Stimulated activated CD8-positive, alpha-beta memory T cell treated with anti-CD3 and anti-CD28 coated beads, Interleukin-12 subunit alpha, Interleukin-12 subunit beta, amount 100 ng/mL, for 24 hours (primary cell): ENCODE results near the gene CYSRT1.

Experiments used
- DNase-seq: peaks from one replicate; pipeline ENCODE4 v3.0.0-alpha.2; 2020; ENCODE audit errors: extremely low read depth

The CYSRT1 gene, protein sequence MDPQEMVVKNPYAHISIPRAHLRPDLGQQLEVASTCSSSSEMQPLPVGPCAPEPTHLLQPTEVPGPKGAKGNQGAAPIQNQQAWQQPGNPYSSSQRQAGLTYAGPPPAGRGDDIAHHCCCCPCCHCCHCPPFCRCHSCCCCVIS

DNA sequence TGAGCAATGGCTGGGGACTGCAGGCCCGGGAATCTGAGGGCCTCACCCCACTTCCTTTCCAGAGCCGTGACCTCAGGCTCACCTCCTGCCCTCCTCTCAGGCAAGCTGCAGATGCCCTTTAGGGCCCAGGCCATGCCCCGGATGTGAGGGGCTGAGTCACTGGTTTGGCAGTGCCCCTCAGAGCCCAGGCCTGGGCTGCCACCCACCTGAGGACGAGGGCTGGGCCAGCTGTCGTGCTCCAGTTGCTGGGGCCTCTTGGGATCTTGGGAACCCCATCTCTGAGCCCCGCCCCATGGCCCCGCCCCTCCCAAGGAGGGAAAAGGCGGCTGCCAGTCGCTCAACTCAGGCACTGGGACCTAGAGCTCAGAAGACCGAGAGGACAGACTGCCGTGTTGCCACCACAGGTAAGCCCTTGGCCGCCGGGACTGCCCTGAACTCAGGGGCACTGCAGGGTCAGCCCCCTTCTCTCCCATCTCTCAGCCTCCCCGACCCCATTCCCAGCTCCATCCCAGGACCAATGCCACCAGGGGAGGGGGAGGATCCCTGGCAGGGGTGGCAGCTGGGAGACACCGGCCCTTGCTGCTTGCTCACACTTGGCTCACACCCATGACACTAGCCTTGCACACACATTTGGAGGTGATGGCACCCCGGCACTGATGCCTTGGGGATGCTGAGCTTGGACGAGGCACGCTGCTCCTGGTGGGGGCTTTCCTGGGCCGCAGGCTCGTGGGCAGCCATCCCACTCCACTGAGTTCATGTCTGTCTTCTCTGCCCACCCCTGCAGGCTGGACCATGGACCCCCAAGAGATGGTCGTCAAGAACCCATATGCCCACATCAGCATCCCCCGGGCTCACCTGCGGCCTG is at the start of gene CYSRT1:
Gene CYSRT1, plus strand, starts transcription at position 345 of the 865 bp plus-strand sequence. Its CDS starts 448 bp downstream, at position 793.
- no peak for DNase-seq

DNA sequence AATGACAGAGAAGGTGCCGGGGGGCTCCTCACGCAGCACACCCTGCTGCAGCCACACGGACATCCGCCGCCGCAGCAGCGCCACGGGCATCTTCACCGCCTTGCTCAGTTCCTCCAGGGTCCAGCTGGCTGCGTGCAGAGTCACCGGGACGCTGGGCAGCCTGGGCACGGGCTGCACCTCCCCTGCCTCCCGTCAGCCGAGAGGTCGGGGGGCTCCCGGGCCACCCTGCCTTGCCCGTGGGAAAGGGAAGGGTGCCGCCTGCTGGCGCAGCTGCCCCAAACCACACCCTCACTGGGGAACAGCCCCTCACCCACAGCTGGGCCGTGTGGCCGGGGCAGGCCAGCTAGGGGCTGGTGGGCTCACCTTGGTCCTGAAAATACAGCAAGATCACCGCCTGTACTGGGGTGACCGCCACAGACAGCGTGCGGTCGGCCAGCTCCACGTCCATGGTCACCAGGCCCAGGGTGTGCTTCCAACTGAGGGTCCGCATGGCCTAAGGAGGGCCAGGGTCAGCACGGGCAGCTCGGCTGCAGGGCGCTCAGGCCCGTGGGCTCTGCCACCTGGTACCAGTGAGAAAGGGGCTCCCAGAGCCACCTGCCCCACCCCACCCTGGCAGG is 49.5 kb upstream of the CYSRT1 start:
- no peak for DNase-seq

DNA sequence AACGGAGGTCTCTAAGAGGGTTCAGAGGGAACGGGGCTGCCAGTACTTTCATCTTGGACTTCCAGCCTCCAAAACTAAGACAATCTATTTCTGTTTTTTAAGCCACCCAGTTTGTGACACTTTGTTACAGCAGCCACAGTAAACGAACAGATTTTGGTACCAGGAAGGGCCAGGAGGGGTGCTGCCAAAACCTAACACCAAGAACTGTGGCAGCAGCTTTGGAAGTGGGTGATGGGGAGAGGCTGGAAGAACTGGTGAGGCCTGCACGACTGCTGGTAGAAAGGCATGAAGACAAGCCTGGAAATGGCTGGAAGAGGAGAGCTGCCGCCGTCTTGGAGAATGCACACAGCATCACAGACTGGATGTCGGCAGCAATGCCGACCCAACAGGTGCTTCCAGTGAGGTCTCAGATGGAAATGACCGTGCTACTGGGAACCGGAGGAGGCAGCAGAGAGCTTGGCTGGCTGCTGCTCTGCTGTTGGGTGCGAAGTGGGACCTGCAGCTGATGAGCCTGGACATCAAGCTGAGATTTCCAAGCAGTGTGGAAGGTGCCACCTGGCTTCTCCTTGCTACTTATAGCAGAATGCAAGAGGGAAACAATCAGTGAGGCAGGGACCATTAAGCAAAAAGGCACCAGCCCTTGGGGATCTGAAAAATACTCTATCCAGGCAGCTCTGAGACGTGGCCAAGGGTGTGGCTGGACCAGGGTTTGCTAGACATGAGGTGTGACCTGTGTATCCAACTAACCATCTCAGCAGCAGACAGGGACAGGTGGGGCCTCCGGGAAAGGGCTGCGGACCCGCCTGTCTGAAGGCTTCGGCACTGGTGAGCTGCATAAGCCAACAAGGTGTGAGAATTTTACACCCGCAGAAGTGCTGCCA is 48.4 kb upstream of the CYSRT1 start:
- DNase-seq: no peak

DNA sequence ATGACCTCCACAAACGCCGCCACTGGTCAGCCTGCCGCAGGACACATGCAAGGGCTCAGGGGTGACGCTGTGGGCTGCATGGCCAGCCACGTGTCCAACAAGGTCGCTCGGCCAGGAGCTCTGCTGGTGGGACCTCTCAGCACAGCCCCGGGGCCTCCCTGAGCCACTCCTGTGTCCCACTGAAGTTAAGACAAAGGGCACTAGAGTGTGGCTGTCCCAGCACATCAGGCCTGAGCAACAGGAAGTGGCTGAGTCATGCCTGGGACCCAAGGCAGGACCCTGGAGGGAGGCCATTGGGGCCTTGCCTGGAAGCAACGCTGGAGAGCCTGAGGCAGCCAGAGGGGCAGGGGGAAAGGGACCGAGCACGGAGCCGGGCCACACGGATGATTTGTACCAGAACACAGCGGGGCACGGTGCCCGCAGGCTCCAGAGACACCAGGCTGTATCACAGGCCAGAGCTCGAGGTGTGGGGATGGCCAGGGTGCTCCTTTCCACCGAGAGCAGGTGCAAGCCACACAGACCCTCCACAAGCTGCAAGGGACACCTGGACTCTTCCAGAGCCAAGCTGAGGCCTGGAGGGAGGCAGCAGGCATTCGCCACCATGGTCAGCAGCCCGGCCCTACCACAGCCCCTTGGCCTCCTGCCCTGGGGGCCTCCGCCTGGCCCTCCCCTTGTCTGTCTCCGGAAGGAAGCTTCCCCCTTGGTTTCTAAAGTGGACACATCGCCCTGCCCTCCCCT is 46.6 kb upstream of the CYSRT1 start:
- no peak for DNase-seq

DNA sequence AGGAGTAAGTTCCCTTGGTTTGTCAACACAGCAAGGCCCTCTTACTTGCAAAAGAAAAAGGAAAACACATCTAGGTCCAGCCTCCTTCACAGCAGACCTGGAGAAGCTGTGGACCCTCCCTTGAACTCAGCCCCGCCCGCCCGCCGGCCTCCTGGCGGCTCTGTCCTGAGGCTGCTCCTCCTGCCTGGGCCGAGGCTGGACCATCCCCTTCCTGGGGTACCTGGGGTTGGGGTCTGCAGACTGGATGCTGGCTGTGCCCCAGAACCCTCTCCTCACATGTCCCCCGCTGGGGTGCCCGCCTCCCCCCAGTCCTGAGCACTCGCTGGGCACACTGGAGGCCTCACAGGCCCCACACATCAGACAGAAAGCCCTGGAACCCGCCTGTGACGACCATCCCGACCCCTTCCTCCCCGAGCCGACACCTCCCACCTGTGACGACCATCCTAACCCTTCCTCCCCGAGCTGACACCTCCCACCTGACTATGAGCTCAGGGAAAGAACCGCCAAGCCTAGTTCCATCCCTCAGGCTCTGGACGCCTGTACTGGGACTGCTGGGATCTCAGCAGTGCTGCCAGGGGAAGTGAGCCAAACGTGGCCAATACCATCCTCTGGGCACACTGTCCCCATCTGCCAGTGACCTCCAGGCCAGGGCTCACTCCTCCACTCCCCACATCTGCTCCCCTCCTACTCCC is 45.9 kb upstream of the CYSRT1 start:
- DNase-seq: no peak

DNA sequence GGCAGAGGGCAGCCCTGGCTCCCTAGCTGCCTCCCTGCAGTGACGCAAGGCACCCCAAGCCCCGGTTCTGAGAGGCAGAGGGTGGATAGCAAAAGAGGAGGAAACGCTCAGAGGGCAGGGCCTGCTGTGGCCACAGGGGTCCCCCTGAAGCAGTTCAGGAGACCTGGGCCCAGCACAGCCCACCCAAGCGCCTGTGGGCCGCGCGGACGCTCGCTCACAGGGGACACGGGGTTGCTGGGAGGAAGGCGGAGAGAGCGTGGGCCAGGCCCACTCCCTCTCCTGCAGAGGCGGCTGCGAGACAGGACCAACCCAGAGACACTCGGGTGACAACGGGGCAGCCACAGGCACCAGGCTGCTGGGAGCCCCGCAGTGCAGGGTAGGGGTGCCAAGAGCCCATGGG is 45.2 kb upstream of the CYSRT1 start:
- no peak for DNase-seq

DNA sequence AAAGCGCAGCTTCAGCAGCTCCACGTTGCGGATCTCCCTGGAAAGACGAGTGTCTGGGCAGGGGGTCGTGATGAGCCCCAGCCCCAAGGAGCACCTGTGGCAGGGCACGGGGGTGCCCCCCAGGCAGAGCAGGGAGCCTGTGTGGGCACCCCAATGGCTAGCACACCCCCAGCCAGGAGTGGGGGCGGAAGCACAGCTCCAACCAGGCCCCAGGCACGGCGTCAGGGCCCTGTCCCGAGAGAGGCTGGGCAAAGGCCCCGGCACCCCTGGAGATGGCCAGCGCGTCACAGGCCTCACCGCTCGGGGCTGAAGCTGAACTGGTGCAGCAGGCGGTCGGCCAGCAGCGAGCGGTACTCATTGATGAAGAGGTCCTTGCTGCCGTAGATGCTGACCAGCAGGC is 44.5 kb upstream of the CYSRT1 start:
- no peak for DNase-seq

DNA sequence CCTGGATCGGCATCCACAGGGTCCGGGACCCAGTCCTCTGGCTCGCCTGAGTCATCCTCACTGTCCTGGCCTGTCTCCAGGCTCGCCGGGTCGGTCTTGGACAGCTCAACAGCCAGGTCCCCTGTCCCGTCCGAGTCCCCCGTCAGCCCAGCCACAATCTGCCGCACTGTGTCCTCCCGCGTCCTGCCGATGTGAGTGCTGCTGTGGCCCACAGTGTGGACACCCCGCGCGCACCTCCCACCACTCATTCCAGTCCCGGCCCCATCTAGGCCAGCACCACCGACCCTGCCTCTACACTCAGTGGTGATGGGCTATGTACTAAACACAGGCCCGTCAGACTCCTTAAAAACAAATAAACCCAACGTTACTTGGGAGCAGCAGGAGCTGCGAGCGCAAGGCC is 43.3 kb upstream of the CYSRT1 start:
- no peak for DNase-seq

DNA sequence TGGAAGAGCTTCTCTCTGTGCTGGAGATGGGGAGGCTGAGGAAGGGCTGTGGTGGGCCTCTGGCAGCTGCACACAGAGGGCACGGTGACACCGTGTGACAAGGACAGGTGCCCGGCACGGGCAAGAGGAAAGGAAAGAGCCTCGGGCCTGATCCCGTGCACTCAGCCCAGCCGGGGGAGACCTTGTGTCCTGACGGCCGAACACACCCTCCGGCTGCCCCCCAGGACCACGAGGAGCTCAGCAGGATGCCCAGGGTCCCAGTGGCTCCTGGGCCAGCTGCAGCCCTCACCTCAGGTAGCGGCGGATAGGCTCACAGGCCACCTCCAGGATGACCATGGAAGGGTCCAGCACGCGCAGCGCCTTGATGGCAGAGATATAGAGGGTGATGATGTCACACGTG is 42.1 kb upstream of the CYSRT1 start:
- DNase-seq: no peak

DNA sequence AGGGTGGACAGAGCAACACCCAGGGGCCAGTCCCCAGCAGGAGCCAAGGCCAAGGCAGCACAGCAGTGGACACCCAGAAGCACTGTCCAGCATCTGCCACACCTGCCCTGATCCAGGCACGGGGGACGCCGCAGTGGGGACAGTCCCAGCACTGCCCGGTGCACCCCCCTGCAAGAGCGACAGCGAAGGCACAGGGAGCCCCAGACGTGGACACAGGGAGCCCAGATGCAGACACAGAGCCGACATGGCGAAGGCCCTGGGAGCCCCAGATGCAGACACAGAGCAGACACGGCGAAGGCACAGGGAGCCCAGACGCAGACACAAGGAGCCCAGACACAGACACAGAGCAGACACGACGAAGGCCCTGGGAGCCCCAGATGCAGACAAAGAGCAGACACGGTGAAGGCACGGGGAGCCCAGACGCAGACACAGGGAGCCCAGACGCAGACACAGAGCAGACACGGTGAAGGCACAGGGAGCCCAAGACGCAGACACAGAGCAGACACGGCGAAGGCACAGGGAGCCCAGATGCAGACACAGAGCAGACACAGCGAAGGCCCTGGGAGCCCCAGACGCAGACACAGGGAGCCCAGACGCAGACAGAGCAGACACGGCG is 40.9 kb upstream of the CYSRT1 start:
- no peak for DNase-seq

DNA sequence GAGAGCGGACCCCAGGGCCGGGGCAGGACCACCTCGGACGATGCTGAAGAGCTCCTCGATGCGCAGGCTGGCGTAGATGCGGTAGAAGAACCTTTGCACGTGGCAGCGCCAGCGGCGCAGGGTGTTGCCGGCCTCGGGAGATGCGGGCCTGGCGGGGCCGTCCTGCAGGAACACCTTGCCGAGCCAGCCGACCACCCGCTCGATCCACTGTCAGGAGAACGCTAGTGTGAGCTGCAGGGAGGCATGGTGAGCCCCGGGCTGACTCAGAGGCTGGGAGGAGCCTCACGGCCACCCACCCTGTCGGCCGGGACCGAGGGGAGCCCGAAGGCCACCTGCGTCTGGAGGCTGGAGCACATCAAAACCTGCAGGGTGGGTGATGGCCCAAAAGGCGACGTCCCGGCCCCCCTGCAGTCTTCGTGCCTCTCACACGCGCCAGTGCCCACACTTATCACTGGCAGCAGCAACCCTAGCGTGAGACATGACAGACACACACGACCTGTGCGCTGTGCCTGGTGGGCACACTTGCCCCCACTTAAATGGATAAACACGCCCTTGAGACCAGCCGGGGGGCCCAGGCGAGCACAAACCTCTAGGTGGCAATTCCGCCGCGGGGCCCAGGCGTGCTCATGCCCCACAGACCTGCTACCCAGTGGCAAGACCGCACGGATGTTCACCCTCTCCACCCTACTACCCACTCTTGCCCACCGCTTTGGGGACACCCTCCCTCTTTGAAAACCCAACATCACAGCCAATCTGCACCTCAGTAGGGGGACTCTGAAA is 39.9 kb upstream of the CYSRT1 start:
- DNase-seq: no peak

DNA sequence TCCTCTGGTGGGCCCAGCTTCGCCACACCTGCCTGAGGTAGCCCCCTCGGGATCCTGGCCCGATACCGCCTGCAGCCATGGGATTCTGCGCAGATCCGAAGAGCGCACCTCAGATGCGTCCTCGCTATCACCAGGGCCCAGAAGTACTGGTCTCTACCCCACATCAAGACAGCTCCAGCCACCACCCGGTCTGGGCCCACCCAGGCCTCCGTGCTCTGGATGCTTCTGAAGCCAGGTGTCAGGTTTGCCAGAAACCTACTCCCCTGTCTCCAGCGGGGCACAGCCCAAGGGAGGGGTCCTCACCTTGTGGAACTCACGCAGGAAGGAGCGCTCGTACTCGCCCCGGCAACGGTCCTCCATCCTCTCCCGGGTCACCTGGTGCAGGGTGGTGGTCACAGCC is 39.1 kb upstream of the CYSRT1 start:
- no peak for DNase-seq

DNA sequence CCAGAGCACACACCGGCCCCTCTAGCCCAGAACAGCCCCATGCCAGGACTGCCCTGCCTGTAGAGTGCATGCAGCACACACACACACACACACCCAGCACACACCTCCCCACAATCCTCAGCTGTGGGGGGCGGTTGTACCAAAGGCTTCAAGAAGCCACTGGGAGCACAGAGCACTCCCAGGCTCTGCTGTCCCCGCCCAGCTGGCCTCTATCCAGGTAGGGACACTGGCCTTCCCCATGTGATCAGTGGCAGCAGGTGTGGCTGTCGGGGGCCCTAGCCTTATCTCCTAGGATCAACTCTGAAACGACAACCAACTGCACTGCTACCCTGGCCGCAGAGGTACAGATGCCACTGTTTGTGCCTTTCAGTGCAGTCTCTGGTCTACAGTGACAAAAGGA is 38.6 kb upstream of the CYSRT1 start:
- no peak for DNase-seq

DNA sequence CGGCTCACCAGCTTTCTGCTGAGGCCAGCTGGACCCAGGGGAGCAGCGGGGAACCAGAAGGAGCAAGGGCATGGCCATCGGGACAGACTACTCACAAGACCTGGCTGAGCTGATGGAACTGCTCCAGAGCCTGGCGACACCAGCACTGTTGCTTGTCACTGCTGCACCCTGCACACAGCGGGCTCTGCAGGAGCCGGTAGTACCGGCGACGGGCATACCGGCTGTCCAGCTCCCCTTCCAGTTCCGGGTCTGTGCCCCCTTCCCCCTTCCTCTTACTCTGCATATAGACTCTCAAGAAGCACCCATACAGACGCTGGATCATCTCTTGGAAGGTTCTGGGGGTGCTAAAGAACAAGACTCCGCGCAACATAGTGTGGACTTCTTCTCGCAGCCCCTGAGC is 37.6 kb upstream of the CYSRT1 start:
- no peak for DNase-seq

DNA sequence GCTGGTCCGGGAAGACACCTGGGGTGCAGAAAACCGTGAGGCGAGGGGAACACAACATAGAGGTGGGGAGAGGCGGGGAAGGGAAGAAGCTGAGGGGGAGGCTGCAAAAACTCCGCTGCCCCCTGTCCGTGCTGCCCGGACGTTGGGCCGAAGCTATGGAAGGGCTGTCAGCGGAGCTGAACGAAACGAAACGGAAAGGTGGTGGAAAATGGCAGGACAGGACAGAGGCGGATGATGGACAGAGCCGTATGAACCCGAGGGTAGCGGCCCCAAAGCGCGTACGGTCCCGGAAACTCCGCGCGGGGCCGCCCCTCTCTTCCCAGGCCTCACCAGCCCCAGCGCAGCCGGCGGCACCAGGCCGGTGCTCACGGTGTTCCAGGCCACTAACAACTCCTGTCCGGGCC is 36.9 kb upstream of the CYSRT1 start:
- no peak for DNase-seq

DNA sequence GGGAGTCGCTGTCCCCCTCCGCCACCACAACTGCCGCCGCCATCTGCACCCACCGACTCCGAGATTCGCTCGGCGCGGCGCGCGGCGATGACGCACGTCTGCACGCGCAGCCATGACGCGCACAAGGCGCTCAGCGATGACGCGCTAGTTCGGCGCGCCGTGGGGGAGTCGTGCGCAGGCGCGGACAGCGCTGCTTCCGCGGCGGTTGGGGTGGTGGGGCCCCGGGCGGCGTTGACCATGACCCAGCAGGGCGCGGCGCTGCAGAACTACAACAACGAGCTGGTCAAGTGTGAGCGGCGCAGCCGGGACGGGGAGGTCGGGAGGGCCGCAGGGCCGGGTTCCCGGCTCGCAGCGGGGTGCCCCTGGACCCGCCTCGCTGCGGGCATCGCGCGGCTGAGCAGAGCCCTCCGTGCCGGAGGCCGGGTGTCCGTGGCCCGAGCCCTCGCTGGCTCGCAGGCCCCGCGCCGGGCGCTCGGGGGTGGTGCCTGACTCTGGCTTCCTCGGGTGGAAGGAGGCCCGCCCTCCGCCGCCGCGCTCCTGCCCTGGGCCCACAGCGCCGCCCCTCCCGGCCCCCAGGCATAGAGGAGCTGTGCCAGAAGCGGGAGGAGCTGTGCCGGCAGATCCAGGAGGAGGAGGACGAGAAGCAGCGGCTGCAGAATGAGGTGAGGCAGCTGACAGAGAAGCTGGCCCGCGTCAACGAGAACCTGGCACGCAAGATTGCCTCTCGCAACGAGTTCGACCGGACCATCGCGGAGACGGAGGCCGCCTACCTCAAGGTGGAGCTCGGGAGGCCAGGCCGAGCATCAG is 36.3 kb upstream of the CYSRT1 start, which contains the start of the genes ANAPC2 and SSNA1:
Gene ANAPC2, minus strand, starts transcription at position 71 of the 807 bp plus-strand sequence. Its CDS starts 28 bp downstream, at position 43.
Gene SSNA1, plus strand, starts transcription at position 187 of the 807 bp plus-strand sequence. Its CDS starts 51 bp downstream, at position 238.
- DNase-seq: peak; percentile 84

DNA sequence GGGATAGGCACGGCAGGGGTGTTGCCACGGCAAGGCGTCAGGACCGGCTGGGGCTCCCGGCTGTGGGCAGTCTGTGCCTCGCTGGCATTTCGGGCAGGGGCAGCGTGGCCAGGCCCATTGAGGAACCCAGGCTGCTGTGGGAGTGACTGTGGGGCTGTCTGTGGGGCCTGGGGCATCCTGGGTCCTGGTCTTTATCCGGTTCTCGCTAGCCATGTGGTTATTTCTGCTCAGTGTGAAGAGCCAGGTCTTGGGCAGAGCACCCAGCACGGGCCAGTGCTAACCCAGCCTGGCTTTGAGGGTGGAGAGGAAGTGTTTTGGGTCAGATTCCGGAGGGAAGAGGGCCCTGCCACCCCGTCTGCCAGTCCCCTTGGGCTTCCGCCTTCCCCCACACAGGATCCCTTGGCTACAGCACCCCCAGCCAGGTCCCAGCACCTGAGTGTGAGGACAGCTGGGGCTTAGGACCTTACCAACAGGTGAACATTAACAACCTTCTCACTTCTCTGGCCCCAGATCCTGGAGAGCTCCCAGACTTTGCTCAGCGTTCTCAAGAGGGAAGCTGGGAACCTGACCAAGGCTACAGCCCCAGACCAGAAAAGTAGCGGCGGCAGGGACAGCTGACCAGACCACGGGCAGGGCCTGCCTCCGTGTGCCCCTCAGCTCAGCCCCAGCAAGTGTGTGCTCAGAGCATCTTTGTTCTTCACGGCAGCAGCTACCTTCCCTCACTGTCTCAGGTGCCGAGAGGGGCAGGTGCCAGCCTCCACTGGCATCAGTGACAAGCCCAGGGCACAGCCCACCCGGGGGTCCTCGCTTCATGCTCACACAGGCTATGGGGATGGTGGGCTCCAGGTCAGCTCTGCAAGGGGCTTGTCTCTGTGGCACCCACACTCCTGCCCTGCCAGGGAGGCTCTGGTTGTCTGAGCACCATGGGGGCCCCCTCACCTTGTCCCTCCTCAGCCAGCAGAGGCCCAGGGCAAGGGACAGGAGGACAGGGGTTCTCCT is 35.4 kb upstream of the CYSRT1 start:
- no peak for DNase-seq
